Measurements from ENCODE around the gene BMP10. TPM values are rescaled to one million over a fixed set of nuclear protein-coding genes. Genes with fewer than 3 reads are reported as not detected.
A peak's percentile ranks its signal among the peaks of the same experiment; 100 is the strongest.

BMP10 gene
- total RNA-seq, 6 donors from 2014 or later = not detected

GRCh38 chr2:68863996-68864395 lies 7.2 kb downstream of the BMP10 start:
- ATAC-seq (ENCODE audit: low FRiP score in 2 of 2) = no peak
- no peaks in the 10 kb centered on the region for H3K36me3 ChIP-seq
- peaks cover 0 to under 1% (median 0%) of the 10 kb centered on the region in 4 donors for H3K4me1 ChIP-seq
- no peaks in the 10 kb centered on the region for H3K9me3 ChIP-seq
- no peak overlapping the region for H3K4me3 ChIP-seq
- WGBS, 2 donors = 80 to 87% methylated on average over 2 of the region's 2 CpGs
- no peak overlapping the region for H3K27ac ChIP-seq
- TF ChIP-seq POLR2AphosphoS5 (IDR thresholded peaks at IDR 0.05) = no peak
- TF ChIP-seq POLR2A (IDR thresholded peaks at IDR 0.05) = no peak
- no peaks in the 10 kb centered on the region for H3K27me3 ChIP-seq
- DNase-seq = no peak

GRCh38 chr2:68862889-68863288 lies 8.3 kb downstream of the BMP10 start:
- ATAC-seq (ENCODE audit: low FRiP score in 2 of 2) = no peak
- Histone ChIP-seq H3K27ac (no peak overlapping the region), H3K4me1 (peaks cover 0 to 10% (median 0%) of the 10 kb centered on the region in 4 donors), H3K9me3 (no peaks in the 10 kb centered on the region), H3K4me3 (no peak overlapping the region), H3K36me3 (no peaks in the 10 kb centered on the region), H3K27me3 (no peaks in the 10 kb centered on the region)
- no peak for DNase-seq
- no peak for TF ChIP-seq POLR2AphosphoS5 (IDR thresholded peaks at IDR 0.05)
- TF ChIP-seq EP300 (IDR thresholded peaks at IDR 0.05) = no peak
- TF ChIP-seq, protein P1, sequence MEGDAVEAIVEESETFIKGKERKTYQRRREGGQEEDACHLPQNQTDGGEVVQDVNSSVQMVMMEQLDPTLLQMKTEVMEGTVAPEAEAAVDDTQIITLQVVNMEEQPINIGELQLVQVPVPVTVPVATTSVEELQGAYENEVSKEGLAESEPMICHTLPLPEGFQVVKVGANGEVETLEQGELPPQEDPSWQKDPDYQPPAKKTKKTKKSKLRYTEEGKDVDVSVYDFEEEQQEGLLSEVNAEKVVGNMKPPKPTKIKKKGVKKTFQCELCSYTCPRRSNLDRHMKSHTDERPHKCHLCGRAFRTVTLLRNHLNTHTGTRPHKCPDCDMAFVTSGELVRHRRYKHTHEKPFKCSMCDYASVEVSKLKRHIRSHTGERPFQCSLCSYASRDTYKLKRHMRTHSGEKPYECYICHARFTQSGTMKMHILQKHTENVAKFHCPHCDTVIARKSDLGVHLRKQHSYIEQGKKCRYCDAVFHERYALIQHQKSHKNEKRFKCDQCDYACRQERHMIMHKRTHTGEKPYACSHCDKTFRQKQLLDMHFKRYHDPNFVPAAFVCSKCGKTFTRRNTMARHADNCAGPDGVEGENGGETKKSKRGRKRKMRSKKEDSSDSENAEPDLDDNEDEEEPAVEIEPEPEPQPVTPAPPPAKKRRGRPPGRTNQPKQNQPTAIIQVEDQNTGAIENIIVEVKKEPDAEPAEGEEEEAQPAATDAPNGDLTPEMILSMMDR (IDR thresholded peaks at IDR 0.05) = no peak
- no peak for TF ChIP-seq POLR2A (IDR thresholded peaks at IDR 0.05)
- 67 to 79% methylated on average over 7 of the region's 7 CpGs for WGBS, 2 donors

- TF ChIP-seq, protein P1 (IDR thresholded peaks at IDR 0.05) = no peak
- no peak for TF ChIP-seq EP300 (IDR thresholded peaks at IDR 0.05)
- no peak for TF ChIP-seq POLR2A (IDR thresholded peaks at IDR 0.05)
- TF ChIP-seq POLR2AphosphoS5 (IDR thresholded peaks at IDR 0.05) = no peak
- Histone ChIP-seq H3K9me3 (no peaks in the 10 kb centered on the region), H3K36me3 (no peaks in the 10 kb centered on the region), H3K27ac (no peak overlapping the region), H3K27me3 (no peaks in the 10 kb centered on the region), H3K4me1 (peaks cover 0 to 10% (median 0%) of the 10 kb centered on the region in 4 donors), H3K4me3 (no peak overlapping the region)
- DNase-seq (no peak), ATAC-seq (ENCODE audit: low FRiP score in 2 of 2) (peak; percentile 39 to 55)
These were observed 9.9 kb downstream of the BMP10 start for GRCh38 chr2:68861330-68861729.

GRCh38 chr2:68860111-68860510 lies 11.1 kb downstream of the BMP10 start:
- no peak overlapping the region for H3K4me3 ChIP-seq
- H3K27ac ChIP-seq = no peak overlapping the region
- peaks cover 0 to 10% (median 0%) of the 10 kb centered on the region in 4 donors for H3K4me1 ChIP-seq
- WGBS, 2 donors = 67 to 85% methylated on average over 3 of the region's 3 CpGs
- ATAC-seq (ENCODE audit: low FRiP score in 2 of 2) (no peak), DNase-seq (no peak)
- H3K27me3 ChIP-seq = no peaks in the 10 kb centered on the region
- TF ChIP-seq POLR2A (IDR thresholded peaks at IDR 0.05) = no peak
- H3K36me3 ChIP-seq = no peaks in the 10 kb centered on the region
- H3K9me3 ChIP-seq = no peaks in the 10 kb centered on the region

DNA sequence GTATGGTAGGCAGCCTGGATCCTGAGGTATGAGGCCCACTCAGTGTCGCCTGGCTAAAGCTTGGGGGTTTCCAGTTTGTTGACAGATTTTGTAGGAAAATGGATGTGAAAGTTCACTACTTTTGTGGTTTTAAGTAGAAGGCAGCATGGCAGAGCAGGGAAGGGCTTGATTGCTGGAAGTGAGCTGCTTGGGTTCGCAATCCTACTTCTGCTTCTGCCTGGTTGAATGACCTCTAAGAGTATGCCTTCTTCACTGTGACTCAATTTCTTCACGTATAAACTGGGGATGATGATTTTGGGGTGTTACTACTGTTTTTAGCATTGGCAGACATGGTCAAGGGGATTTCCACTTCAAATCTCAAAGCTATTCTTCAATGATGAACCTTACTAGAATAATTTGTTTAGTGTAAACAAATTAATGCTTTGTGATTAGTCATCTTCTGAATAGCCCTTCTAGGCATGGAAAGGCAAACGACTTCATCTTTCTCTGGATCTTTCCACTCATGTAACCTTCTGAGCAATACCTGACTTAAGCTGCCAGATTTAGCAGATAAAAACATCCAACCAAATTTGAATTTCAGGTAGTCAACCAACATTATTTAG lies 13.2 kb downstream of the BMP10 start:
- H3K9me3 ChIP-seq = no peaks in the 10 kb centered on the region
- ATAC-seq (ENCODE audit: low FRiP score in 2 of 2) (peak in 1 of 2 donors; percentile 42), DNase-seq (peak in 1 of 2 donors; percentile 33)
- H3K36me3 ChIP-seq = no peaks in the 10 kb centered on the region
- H3K27me3 ChIP-seq = no peaks in the 10 kb centered on the region
- 60 to 64% methylated on average over 4 of the region's 4 CpGs for WGBS, 2 donors
- peak overlapping the region in 1 of 4 donors; percentile 7 for H3K27ac ChIP-seq
- H3K4me3 ChIP-seq = no peak overlapping the region
- H3K4me1 ChIP-seq = peaks cover 0 to 10% (median 0%) of the 10 kb centered on the region in 4 donors
- TF ChIP-seq, protein P1 (IDR thresholded peaks at IDR 0.05) = no peak
- TF ChIP-seq POLR2A (IDR thresholded peaks at IDR 0.05) (no peak), POLR2AphosphoS5 (IDR thresholded peaks at IDR 0.05) (no peak), EP300 (IDR thresholded peaks at IDR 0.05) (no peak)
